ENCODE measurements around the gene SPHKAP.

- TF ChIP-seq ZFP90 (CRISPR knock-in tag; IDR thresholded peaks at IDR 0.05; ENCODE audit: borderline replicate concordance), result no peak
- TF ChIP-seq, protein P1, sequence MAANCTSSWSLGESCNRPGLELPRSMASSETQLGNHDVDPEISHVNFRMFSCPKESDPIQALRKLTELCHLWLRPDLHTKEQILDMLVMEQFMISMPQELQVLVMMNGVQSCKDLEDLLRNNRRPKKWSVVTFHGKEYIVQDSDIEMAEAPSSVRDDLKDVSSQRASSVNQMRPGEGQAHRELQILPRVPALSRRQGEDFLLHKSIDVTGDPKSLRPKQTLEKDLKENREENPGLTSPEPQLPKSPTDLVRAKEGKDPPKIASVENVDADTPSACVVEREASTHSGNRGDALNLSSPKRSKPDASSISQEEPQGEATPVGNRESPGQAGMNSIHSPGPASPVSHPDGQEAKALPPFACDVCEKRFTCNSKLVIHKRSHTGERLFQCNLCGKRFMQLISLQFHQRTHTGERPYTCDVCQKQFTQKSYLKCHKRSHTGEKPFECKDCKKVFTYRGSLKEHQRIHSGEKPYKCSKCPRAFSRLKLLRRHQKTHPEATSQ (CRISPR knock-in tag; IDR thresholded peaks at IDR 0.05; ENCODE audit: borderline replicate concordance), result no peak
- no peak for TF ChIP-seq ARHGAP35 (CRISPR knock-in tag; IDR thresholded peaks at IDR 0.05; ENCODE audit: borderline replicate concordance)
These were observed 190.6 kb downstream of the SPHKAP start for GRCh38 chr2:227990937-227991336.
